Testis (tissue), 3 donors: Measurements from ENCODE around the gene TSPAN32. TPM values are rescaled to one million over a fixed set of nuclear protein-coding genes. Genes with fewer than 3 reads are reported as not detected.

Experiments used
- DNase-seq: peaks from one replicate; pipeline ENCODE4 v3.0.0-alpha.2; 2019
- H3K27ac ChIP-seq, 2 donors: fragments of 200-600 bp; sonication (generic); one replicate each; pipeline ENCODE4 v1.5.1; 2019
- H3K27me3 ChIP-seq: fragments of 200-600 bp; sonication (generic); one replicate; pipeline ENCODE4 v1.5.1; 2019
- H3K36me3 ChIP-seq: fragments of 200-600 bp; sonication (generic); one replicate; pipeline ENCODE4 v1.5.1; 2017; ENCODE audit warnings: low read depth; ENCODE audit errors: missing control alignments
- H3K4me1 ChIP-seq: fragments of 200-600 bp; sonication (generic); one replicate; pipeline ENCODE4 v1.5.1; 2019
- H3K4me3 ChIP-seq, 2 donors: fragments of 200-600 bp; sonication (generic); one replicate each; pipeline ENCODE4 v1.5.1; 2017 to 2019
- H3K9me3 ChIP-seq: fragments of 200-600 bp; sonication (generic); one replicate; pipeline ENCODE4 v1.5.1; 2017
- POLR2A ChIP-seq: fragments of 450-650 bp; IDR thresholded peaks from one replicate; pipeline ENCODE4 v1.6.1; 2017; ENCODE audit warnings: antibody characterized with exemption, mild to moderate bottlenecking, moderate library complexity
- WGBS, 2 donors: methylation state at CpG; one replicate each; pipeline ENCODE4 v1.1.5; 2018; 5-methylcytosine and 5-hydroxymethylcytosine counted together
- intact Hi-C: fragments of 100-400 bp; cut with DNase I; formaldehyde crosslinking; loops from one replicate; pipeline ENCODE4 v1.15.1; 2023; ENCODE audit warnings: low total_unique reads
- polyA plus RNA-seq: library from polyadenylated mRNA; stranded (reverse); fragments of 350-450 nt; fragmentation: Illumina TruSeq; extraction: RNeasy Lipid Tissue Mini Kit (QIAGEN cat#74804); gene quantifications from one replicate; pipeline ENCODE4 v1.2.3, GENCODE V29; 2014; ENCODE audit warnings: low read depth, low replicate concordance; ENCODE audit not compliant: insufficient read depth
- small RNA-seq, 2 donors: library from RNA; depleted of rRNA; stranded (forward); fragments of <200 nt; gene quantifications; one replicate each; pipeline ENCODE3, GENCODE V24; 2016
- total RNA-seq, 2 donors: library from RNA; depleted of rRNA; stranded (reverse); fragments of >200 nt; gene quantifications; one replicate each; pipeline ENCODE4 v1.2.3, GENCODE V29; 2016
- TF ChIP-seq, protein P1 (sequence below), 3 experiments: fragments of 450-650 bp in 2 of 3; fragments of 200-600 bp in 1 of 3; sonication (generic) in 1 of 3; IDR thresholded peaks; one replicate each; pipeline ENCODE4 v1.5.1; 2016 to 2019; ENCODE audit warnings: antibody characterized with exemption in 3 of 3, mild to moderate bottlenecking in 2 of 3, moderate library complexity in 1 of 3

Gene TSPAN32
- total and polyA plus RNA-seq, 3 donors from 2014 or later: 1.0 to 1.5 (median 1.1) TPM

DNA sequence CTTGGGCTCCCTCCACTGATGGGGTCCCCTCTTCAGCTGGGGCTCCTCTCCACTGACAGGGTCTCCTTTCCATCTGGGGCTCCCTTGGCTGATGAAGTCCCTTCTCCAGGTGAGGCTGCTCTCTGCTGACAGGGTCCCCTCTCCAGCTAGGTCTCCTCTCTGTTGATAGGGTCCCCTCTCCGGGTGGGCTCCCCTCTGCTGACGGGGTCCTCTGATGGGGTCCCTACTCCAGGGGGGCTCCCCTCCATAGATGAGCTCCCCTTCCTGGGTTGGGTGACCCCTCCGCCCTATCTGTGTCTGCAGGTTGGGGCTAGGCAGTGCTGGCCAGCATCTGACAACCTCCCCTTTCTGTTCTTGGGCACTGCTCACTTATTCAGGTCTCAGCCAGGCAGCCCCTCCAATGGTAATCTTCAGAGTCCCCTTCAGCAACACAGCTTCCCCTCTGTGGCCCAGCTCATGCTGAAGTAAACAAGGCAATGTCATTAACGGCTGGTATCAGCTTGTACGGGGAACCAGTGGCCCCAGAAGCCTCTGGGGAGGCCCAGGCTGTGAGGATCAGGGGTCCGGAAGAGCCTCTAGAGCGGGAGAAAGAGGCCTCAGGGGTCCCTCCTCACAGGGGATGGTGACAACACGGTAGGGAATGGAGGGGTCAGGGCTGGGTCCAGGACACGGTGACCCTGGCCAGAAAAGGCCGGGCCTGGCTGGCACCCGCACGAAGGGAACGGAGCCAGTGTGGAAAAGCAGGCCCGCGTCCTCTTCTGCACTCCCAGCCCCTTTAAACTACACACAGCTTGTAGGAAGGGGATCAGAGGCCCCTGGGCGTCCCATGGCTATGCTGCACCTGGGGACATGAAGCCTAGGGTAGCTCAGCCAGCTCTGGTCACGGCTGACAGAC, 65.7 kb downstream of the TSPAN32 start:
- no peaks in the 10 kb centered on the region for H3K27me3 ChIP-seq
- intact Hi-C loops: no loop called here
- 68 to 71% methylated on average over 15 to 17 of the region's 17 CpGs for WGBS, 2 donors
- no peaks in the 10 kb centered on the region for H3K36me3 ChIP-seq
- H3K4me1 ChIP-seq: peaks cover 18% of the 10 kb centered on the region
- no peaks in the 10 kb centered on the region for H3K9me3 ChIP-seq
- no peak for DNase-seq
- no peak overlapping the region for H3K27ac ChIP-seq
- no peak for TF ChIP-seq POLR2A
- TF ChIP-seq, protein P1, sequence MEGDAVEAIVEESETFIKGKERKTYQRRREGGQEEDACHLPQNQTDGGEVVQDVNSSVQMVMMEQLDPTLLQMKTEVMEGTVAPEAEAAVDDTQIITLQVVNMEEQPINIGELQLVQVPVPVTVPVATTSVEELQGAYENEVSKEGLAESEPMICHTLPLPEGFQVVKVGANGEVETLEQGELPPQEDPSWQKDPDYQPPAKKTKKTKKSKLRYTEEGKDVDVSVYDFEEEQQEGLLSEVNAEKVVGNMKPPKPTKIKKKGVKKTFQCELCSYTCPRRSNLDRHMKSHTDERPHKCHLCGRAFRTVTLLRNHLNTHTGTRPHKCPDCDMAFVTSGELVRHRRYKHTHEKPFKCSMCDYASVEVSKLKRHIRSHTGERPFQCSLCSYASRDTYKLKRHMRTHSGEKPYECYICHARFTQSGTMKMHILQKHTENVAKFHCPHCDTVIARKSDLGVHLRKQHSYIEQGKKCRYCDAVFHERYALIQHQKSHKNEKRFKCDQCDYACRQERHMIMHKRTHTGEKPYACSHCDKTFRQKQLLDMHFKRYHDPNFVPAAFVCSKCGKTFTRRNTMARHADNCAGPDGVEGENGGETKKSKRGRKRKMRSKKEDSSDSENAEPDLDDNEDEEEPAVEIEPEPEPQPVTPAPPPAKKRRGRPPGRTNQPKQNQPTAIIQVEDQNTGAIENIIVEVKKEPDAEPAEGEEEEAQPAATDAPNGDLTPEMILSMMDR (IDR thresholded peaks at IDR 0.05): no peak
- H3K4me3 ChIP-seq: no peak overlapping the region

Small RNA genes lying within 50 kb of the gene (small RNA-seq; reads per million reads assigned to genes)
- gene RNU6-878P: 0 reads per million in 2 donors

Other genes with a start within 250 kb of the TSPAN32 start
- gene IGF2, start 162.6 kb upstream of the TSPAN32 start, total RNA-seq: 100 to 1,000 TPM in 1 of 2 donors, 10 to 100 TPM in 1; 69.8 to 104 TPM
- gene IGF2, start 162.6 kb upstream of the TSPAN32 start, polyA plus RNA-seq: 52.3 TPM
- not detected for gene INS, start 140.8 kb upstream of the TSPAN32 start, total RNA-seq
- gene INS, start 140.8 kb upstream of the TSPAN32 start, polyA plus RNA-seq: not detected
- 1 to 10 TPM; 1.1 to 2.0 TPM for gene TH, start 130.2 kb upstream of the TSPAN32 start, total RNA-seq
- gene TH, start 130.2 kb upstream of the TSPAN32 start, polyA plus RNA-seq: 1.2 TPM
- 1 to 10 TPM; 4.8 to 5.8 TPM for gene ASCL2, start 31.4 kb upstream of the TSPAN32 start, total RNA-seq
- gene ASCL2, start 31.4 kb upstream of the TSPAN32 start, polyA plus RNA-seq: 1.3 TPM
- under 1 TPM; 0.12 to 0.47 TPM for gene C11orf21, start 95 bp upstream of the TSPAN32 start, total RNA-seq
- gene C11orf21, start 95 bp upstream of the TSPAN32 start, polyA plus RNA-seq: 0.88 TPM
- gene CD81, start 75.3 kb downstream of the TSPAN32 start, total RNA-seq: 100 to 1,000 TPM; 541 to 829 TPM
- 665 TPM for gene CD81, start 75.3 kb downstream of the TSPAN32 start, polyA plus RNA-seq
- 10 to 100 TPM; 87.4 to 95.5 TPM for gene TSSC4, start 98.7 kb downstream of the TSPAN32 start, total RNA-seq
- 133 TPM for gene TSSC4, start 98.7 kb downstream of the TSPAN32 start, polyA plus RNA-seq
- gene TRPM5, start 142.5 kb downstream of the TSPAN32 start, total RNA-seq: 1 to 10 TPM in 1 of 2 donors, under 1 TPM in 1; 0.94 to 1.1 TPM
- 0.46 TPM for gene TRPM5, start 142.5 kb downstream of the TSPAN32 start, polyA plus RNA-seq
- gene KCNQ1, start 143.0 kb downstream of the TSPAN32 start, total RNA-seq: 10 to 100 TPM; 12.8 to 24.2 TPM
- 6.0 TPM for gene KCNQ1, start 143.0 kb downstream of the TSPAN32 start, polyA plus RNA-seq